GM21786 (cell line): Measurements from ENCODE around the gene FARS2.

ENCODE experiments used
- ATAC-seq: cut with Tn5 transposase; IDR thresholded peaks from one replicate; pipeline ENCODE4 v1.9.1; 2021; ENCODE audit not compliant: unreplicated experiment

FARS2 gene

GRCh38 chr6:5459346-5459745 is 198.0 kb downstream of the FARS2 start:
- ATAC-seq, result no peak

DNA sequence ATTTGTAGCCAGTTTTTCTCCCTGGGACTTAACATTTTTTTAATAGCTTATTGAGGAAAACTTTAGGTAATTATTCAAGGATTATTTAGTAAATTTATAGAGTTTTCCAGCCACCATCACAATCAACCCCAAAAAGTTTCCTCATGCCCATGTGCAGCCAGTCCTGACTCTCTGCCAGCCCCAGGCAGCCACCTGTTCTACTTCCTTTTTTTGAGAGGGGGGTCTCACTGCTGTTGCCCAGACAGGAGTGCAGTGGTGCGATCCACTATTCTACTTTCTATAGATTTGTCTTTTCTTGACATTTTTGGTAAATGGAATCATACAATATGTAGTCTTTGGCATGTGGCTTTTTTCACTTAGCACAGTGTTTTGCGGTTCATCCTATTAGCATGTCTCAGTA is 200.1 kb downstream of the FARS2 start:
- ATAC-seq, result no peak

- no peak for ATAC-seq
Measured at GRCh38 chr6:5462856-5463255, 201.5 kb downstream of the FARS2 start.

DNA sequence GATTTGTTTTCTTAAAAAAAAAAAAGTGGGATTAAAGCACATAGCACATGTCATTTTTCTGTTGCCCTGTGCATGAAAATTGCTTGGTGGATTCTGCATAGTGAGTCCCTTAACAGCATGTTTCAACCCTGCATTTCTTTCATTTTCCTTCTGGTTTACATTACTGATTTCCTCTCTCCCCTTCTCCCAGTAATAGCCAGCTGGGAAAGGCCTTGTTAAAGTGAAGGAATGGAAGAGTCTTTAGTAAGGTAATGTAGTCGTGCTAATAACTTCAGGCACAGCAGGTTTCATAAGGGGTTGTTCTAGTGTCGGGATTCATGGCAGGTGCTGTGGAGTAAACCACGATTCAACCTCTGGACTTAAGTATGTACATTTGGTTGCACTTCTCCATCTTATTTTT is 202.4 kb downstream of the FARS2 start:
- ATAC-seq, result no peak

GRCh38 chr6:5464099-5464885 is 203.0 kb downstream of the FARS2 start:
- no peak for ATAC-seq

- no peak for ATAC-seq
Measured at GRCh38 chr6:5466281-5467136, 205.2 kb downstream of the FARS2 start.

DNA sequence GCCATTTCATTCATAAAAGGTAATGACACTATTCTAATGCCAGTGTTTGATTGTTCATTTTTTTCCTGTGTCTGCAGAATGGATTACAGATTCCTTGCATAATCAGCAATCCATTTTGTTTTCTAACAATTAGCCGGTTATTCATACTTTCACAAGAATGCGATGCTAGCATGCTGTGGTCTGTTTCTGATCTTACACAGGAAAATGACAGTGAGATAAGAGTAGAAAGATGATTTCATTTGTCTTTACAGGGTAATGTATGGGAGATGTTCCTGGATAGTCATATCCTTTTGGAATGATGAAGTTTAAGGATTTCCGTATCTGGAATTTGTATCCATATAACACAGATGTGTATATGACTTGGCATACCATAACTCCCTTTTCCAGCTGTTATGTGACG is 207.3 kb downstream of the FARS2 start:
- ATAC-seq, result no peak

GRCh38 chr6:5469101-5469846 is 208.0 kb downstream of the FARS2 start:
- ATAC-seq, result no peak

DNA sequence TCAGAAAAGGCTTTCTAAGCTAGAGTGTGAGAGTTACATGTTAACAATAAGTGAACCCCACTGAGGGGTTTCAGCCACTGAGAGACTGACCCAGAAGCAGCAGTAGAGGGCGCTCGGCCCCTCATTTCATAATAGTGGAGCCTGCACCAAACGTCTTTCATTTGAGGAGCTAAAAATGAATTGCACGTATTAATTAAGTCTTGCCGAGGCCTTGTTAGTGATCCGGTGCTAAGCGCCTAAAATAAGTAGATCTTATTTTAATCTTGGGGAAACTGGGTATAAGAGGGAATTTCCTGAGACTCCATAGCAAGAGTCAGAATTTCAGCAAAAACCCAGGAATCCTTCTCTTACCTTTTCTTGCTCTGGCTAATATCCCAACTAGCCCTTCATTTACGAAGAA is 209.7 kb downstream of the FARS2 start:
- peak; percentile 71 for ATAC-seq

DNA sequence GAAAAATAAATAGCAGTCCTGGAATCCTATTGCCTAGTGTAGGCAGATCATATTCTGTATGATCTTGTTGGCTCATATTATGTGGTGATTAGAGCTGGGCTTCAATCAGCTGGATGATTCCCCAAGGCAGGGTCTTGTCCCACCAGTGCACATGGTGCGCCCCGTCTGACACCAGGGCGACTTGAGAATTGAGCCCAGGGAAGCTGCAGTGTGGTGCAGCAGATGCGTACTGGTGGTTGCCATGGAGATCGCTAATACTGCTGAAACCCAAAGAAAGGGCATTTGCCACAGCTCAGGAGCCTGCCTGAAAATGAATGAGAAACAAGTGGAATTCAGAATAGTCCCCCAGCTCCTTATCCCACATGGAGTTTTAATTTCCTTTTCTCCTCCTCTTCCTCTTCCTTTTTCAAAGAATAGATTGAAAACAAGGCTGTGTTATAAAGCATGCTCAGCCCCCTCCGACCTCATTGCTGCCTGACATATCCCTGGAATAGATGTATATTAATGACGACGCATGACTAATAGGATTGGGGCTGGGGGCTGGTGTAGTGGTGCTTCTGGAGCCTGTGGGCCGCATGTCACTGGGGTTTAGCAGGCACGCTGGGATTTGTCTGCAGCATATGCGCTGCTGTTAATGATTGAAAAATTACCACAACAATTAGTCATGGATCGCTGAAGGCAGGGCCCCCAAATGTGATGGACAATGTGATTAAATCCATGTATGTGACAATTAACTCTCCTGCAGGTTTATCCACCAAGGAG is 210.5 kb downstream of the FARS2 start:
- no peak for ATAC-seq

GRCh38 chr6:5472571-5472970 is 211.3 kb downstream of the FARS2 start:
- ATAC-seq, result no peak

GRCh38 chr6:5475779-5476178 is 214.5 kb downstream of the FARS2 start:
- no peak for ATAC-seq

DNA sequence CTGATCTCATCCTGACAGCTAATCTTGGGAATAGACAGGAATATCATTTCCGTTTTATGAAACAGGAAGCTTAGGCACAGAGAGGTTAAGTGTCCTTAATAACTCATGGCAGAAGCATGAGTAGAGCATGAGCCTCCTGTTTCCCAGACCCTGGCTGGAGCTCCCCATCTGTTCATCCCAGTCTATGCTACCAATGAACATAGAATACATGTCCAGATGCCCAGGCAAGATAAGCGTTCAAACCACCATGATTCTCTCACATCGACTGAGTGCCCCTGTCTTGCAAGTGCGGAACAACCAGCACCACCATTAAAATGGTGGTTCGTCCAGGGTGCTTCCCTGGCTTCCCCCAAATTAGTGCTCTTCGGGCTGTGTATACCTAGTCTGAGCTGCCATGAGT is 217.1 kb downstream of the FARS2 start:
- ATAC-seq, result no peak

GRCh38 chr6:5481033-5481432 is 219.7 kb downstream of the FARS2 start:
- no peak for ATAC-seq

DNA sequence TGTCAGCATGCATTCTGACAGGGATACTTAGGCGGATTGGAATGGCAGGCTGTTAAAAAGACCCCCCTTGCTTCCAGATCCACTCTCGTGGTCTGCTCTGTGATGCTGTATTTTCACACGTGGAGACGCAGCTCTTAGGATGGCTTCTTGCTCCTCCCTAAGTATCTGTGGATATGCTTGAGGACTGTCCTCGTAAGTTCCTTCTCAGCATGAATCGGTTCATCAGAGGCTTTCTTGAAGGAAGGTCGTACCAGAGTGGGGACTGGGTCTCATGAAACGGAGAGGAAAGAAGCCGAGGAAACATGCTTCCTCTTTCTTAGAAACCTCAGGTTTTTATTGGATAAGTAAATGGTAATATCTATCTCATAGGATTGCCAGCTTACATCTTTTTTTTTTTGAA is 220.4 kb downstream of the FARS2 start:
- no peak for ATAC-seq

DNA sequence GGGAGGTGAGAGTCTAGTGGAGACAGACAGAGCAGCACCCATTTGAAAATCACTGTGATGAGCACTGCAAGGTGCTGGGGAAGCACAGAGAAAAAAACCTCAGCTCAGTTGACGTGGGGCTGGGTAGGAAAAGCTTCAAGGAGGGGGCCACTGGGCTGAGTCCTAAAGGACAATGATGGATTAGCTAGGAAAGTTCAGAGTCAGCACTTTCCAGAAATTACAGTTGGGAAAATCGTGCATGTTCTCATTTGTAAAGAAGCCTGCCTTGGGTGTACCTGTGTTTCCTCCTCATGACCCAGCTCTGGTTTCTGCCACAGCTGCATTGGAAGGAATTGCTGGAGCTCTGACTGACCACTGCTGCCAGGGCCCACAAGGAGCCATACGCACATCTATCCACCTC is 221.3 kb downstream of the FARS2 start:
- ATAC-seq, result no peak

- no peak for ATAC-seq
Measured at GRCh38 chr6:5484692-5485091, 223.4 kb downstream of the FARS2 start.

DNA sequence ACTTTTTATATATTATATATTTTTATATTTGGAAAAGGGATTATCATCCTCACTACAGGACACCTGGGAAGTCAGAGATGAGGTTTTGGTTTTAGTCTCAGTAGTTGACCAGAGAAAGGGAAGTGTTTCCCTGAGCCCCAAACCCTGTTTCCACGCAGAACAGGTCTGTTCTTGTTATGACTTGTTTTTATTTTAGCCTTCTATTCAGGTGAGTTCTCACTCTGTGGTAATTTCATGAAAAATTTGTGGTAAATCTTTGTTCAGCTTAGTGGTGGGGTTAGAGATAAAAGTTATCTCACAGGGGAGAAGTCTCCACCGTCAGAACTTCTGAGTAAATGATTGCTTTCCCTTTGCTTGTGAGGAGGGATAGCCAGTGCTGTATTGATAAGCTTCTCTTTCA is 224.9 kb downstream of the FARS2 start:
- peak; percentile 90 for ATAC-seq

GRCh38 chr6:5490501-5491069 is 229.3 kb downstream of the FARS2 start:
- no peak for ATAC-seq

DNA sequence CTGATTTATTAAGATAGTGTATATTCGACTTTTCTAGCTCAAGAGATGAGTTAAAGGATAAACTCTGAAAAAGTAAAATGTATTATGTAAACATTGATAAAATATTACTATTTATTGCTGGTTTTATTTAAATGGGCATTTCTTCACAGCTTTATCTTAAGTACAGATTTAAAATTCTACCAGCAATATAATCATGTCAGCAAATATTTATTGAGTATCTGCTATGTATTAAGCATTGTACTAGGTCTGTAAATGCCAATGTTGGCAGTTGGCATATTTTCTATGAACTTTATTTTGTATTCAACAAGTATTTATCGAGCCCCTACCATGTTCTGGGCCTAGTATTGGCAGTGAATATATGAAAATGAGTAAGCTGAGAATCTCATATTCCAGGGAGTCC is 231.0 kb downstream of the FARS2 start:
- no peak for ATAC-seq

DNA sequence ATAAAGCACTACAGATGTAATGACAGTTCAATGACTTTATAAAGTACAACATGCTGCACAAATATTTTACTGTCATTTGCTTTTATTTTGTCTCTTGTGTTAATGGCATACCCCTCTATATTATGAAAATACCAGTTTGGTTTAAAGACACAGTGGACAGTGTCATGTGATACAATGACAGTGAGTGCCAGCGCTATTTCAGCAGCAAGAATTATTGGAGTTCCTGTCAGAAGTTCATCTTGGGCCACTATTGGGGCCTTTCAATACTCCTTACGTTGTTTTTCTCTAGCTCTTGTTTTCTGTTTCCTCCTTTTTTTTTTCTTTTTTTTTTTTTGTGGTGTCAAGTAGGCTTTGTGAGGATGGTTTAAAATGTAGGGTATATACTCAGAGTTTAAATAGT is 232.5 kb downstream of the FARS2 start:
- no peak for ATAC-seq
